ENCODE measurements around the gene NCOA1.
A peak's percentile ranks its signal among the peaks of the same experiment; 100 is the strongest.
"Not testable (repeated sequence)": the region's sequence is repeated elsewhere in the genome, so short reads cannot be mapped to it uniquely, and the experiment has no call there.

NCOA1 gene

DNA sequence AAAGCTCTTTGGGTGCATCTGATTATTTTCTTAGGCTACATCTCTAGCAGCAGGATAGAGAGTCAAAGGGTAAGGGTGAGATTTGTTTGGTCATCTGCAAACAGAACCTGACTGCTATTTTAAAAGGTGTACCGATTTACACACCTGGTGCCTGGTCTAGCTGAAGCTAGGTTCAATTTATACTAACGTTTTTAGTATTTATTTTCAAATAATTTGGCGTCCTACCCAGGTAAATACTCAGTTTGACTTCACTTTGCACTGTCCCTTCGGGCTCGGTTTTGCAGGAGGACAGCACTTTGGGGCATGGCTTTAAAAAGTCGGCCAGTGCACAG lies 301.5 kb downstream of the NCOA1 start:
- no peak for DNase-seq (ENCODE audit: low spot score)

DNA sequence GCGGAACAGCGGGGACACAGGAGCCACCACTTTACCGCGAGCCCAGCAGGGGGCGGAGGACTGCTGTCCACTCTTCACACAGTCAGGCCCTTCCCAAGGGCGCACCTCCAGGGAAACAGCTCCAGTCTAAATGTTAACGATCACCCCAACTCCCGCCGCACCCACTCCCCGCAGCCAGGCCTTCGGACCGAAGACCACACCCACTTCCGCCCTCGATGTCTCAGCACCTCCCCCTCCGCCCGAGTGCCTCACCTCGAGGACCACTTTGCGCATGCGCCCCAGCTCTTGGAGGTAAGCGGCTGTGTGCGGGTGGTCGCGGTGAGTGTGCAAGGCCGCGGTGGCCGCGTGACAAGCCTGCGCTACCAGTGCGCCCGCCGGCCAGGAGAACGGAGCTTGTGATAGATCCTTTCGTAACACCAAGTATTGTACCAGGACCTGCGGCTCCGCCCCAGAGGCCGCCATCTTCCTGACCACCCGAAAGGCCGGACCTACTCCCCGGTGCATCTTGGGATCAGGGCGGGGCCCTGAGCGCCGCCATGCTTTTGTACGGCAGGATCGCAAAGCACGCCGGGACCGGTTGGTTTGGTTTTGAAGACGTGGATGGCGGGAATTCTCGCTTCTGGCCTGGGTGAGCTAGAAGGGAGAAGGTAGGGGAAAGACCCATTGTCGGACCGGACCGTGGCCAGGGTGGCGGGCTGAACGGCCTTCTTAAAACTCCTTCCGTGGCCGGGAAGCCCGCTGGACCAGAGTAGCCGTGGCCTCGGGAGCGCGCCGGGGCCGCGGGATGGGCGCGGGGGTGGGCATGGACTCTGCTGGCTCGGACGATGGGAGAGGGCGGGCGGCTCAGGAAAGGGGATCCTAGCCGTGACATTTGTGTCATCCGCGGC lies 302.1 kb downstream of the NCOA1 start, which contains the start of the genes CENPO and PTRHD1:
Gene CENPO, plus strand, starts transcription at position 552 of the 887 bp plus-strand sequence. CDS start 495 bp downstream, outside the sequence.
Gene PTRHD1, minus strand, starts transcription at position 518 of the 887 bp plus-strand sequence. Its CDS starts 14 bp downstream, at position 504.
- DNase-seq (ENCODE audit: low spot score), result peak; percentile 94

DNA sequence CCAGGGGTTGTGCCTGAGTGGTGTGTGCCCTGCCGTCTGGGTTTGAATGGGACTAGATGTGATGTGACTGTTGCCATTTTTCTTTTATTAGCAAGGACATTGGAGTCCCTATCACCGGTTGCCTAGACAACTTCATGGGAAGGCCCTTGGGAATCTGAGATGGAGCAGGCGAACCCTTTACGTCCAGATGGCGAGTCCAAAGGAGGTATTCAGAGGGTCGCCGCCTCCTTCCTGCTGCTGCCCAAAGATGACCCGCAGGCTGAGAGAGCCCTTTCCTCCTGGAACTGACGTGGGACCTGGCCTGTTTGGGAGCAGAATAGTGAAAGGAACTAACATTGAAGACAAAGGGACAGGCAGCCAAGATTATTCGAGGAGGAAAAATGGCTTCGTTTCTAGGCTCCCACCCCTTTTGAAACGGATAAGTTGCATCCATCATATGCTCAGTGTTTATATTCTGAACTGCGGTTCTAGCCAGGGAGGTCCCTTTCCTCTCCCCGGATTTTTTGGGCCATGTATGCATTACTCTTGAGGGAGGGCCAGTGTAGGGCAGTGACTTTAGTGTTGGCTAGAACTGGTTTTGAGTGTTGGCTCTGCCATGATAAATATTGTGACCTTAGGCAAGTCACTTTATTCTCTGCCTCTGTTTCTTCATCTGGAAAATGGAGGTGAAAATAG lies 302.8 kb downstream of the NCOA1 start:
- no peak for DNase-seq (ENCODE audit: low spot score)

DNA sequence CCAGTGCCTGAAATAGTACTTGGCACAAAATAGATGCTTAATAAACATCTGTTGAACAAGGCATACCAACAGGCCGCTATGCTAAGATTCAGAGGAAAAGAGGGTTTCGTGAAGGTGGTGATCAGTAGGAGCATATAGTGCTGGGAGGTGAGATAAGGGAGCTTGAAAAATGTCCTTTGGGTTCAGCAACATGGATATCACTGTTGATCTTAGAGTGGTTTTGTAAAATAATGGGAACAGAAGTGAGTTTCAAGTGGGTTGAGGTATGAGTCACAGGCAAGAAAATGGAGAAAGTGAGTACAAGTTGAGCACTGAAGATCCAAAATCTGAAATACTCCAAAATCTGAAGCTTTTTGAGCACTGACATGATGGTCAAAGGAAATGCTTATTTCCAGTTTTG lies 306.6 kb downstream of the NCOA1 start:
- no peak for DNase-seq (ENCODE audit: low spot score)

DNA sequence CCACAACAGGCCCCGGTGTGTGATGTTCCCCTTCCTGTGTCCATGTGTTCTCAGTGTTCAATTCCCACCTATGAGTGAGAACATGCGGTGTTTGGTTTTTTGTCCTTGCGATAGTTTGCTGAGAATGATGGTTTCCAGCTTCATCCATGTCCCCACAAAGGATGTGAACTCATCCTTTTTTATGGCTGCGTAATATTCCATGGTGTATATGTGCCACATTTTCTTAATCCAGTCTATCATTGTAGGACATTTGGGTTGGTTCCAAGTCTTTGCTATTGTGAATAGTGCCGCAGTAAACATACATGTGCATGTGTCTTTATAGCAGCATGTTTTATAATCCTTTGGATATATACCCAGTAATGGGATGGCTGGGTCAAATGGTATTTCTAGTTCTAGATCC lies 309.4 kb downstream of the NCOA1 start:
- DNase-seq (ENCODE audit: low spot score), result not testable (repeated sequence)

- DNase-seq (ENCODE audit: low spot score), result not testable (repeated sequence)
Measured at GRCh38 chr2:24805811-24806660, 315.0 kb downstream of the NCOA1 start.

DNA sequence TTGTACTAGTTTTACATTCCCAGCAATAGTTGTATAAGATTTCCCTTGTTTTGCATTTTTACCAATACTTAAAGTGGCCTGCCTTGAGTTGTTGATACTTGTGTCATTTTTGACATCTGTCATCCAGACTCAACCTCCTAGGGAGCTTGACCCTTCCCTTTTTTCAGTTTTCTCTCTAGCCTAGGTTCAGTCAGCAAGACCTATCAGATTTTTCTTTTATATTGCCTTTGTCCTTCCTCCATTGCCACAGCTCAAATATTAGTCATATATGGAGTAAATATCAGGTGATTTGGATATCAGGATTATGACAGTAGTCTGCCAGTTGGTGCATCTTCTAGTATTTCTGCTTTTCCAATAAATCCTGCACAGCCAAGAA lies 315.6 kb downstream of the NCOA1 start:
- no peak for DNase-seq (ENCODE audit: low spot score)

DNA sequence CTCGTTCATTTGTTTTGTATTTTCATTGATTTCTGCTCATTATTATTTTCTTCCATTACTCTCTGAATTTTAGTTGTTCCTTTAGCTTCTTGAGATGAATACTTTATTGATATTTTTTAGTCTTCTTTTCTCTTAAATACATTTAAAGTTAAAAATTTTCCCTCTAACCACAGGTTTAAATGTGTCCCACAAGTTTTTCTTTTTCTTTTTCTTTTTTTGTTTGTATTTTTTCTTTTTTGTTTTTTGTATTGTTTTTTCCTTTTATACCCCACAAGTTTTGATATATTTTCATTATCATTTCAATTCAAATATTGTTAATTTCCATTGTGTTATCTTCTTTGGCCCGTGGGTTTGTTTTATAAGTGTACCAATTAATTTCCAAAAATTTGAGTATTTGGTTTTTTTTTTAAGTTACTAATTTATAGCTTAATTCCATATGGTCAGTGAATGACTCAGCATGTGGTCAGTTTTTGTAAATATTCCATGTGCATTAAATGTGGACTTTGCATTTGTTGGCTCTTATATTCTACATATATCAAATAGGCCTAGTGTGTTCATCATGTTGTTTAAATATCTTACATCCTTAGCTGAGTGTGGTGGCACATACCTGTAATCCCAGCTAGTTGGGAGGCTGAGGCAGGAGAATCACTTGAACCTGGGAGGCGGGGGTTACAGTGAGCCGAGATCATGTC lies 318.4 kb downstream of the NCOA1 start:
- no peak for DNase-seq (ENCODE audit: low spot score)

GRCh38 chr2:24813691-24814137 lies 322.7 kb downstream of the NCOA1 start:
- no peak for DNase-seq (ENCODE audit: low spot score)

DNA sequence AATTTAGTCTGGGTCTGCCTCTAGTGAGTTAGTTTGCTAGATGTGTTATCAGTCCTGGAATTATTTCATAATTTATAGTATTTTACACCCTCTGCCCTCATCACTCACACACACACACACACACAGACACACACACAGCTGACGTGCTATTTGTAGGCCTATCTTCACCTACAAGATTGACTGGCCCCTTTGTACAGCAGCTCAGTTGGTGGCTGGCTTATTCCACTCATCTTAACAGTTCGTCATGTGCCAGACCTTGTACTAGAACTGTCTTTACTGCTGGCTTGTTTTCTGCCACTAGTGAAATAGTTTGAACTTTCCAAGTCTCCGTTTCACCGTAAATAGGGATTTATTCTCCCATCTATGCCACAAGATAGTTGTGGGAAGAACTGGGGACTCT lies 323.5 kb downstream of the NCOA1 start:
- DNase-seq (ENCODE audit: low spot score), result no peak

DNA sequence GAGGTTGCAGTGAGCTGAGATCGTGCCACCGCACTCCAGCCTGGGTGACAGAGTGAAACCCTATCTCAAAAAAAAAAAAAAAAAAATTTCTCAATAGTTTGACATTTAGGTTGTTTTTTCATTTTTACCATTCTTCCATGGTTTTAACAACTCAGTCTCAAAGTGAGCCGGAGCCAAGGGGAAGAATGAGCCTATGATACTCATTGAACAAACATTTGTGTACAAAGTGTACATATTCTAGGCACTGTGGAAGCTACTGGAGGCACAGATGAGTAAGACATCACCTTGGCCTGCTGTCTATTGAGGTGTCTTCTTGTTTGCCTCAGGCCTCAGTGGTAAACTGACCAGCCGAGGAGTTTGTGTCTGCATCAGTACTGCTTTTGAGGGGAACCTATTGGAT lies 324.1 kb downstream of the NCOA1 start:
- DNase-seq (ENCODE audit: low spot score), result no peak

DNA sequence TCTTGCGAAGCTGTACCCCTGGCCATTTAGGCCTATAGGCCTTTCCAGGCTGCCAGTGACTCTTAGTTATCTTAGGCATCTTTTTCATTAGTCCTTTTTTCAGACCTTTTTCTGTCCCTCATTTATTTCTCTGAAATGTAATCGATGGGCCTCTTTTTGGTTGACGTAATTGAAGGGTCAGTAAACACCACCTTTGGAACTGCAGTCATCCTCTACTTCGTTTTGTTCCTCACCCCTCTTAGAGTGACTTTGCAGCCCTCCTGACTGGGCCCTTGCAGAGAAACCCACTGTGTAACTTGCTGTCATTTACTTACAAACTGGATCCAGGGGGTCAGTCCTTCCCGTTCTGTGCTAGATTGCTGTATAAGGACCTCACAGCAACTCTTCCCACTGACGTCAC lies 325.4 kb downstream of the NCOA1 start:
- no peak for DNase-seq (ENCODE audit: low spot score)

DNA sequence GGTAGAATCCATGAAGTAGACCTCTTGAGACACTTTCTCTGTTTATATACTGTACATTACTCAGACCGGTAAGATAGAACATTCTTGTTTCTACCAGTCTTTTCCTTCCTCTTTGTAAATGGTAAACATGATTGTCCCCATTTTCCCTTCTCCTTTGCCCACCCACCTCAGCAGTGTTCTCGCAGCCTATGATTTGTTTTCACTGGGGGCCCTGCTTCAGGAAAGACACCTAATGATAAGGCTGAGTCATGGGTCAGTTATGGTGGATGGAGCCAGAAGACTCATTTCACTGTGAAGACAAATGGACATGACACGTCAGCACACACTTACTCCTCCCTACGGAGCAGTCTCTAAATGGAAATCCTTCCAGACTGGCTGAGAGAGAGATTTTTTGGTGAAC lies 325.8 kb downstream of the NCOA1 start:
- DNase-seq (ENCODE audit: low spot score), result no peak

- no peak for DNase-seq (ENCODE audit: low spot score)
Measured at GRCh38 chr2:24818721-24819167, 327.7 kb downstream of the NCOA1 start.

DNA sequence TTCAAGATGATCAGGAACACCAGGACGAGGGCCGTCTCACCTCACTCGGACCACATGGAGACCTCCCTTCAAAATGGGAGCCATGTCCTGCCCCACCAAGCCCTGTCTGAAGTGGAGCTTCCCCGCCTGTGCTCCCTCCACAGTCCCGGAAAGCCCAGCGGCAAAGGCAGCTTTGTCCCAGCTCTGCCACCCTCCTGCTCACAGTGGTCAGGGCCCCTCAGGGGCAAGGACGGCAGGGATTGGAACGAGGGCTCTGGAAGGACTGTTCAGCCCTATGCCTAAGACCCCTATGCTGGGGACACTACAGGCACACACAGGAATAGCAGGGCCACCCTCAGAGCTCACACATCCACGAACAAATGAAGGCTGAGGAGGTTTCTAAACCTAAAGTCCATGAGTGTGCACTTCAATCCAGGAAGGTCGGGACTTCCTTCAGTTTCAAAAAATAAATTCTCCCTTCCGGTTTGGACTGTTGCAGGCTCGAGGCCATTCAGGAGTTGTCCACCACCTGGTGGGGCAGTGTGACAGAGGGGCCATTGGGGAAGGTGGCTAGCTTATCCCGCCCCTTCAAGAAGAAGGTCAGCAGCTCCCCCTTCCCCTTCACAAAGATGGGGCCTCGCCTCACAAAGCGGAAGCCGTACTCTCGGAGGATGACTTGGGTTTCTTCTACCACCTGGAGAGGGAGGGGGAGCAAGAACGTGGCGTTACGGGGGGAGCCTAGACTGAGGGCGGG lies 328.6 kb downstream of the NCOA1 start:
- DNase-seq (ENCODE audit: low spot score), result no peak

GRCh38 chr2:24820175-24820513 lies 329.1 kb downstream of the NCOA1 start:
- no peak for DNase-seq (ENCODE audit: low spot score)

All from CD4-positive, alpha-beta T cell treated with Interleukin-6 at 100 ng/mL for 8 hours (primary cell).